Eye (tissue), 1 donor: Measurements from ENCODE around the gene PRKG1.
A peak's percentile ranks its signal among the peaks of the same experiment; 100 is the strongest.
"Not testable (repeated sequence)": the region's sequence is repeated elsewhere in the genome, so short reads cannot be mapped to it uniquely, and the experiment has no call there.

Source experiments
- DNase-seq: peaks from one replicate; pipeline ENCODE4 v3.0.0-alpha.2; 2015

Gene PRKG1

DNA sequence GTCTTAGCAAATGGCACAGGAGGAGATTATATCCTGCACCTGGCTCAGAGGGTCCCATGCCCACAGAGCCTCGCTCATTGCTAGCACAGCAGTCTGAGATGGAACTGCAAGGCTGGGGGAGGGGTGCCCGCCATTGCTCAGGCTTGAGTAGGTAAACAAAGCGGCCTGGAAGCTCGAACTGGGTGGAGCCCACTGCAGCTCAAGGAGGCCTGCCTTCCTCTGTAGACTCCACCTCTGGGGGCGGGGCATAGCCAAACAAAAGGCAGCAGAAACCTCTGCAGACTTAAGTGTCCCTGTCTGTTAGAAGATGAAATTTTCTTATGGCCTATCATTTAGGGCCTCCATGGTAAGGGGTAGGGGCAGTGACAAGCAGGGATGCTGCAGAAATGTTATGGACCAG, 207.1 kb downstream of the PRKG1 start:
- not testable (repeated sequence) for DNase-seq

DNA sequence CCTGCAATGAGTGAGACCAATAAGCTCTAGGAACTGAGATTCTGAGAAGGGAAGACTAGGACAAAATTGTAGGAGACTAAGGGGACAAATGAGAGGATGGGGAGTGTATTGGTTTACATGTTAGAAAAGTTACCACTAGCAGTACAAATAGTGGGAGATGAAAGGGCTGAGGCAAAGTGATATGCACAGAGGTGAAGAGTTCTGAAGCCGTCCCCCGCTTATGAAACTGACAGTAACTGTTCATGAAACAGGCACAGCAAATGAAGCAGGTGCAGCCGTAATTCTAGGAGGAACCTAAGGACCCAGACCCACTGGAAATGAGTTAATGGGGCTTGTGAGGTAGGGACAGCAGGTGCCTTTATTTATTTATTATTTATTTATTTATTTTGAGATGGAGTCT, 211.3 kb downstream of the PRKG1 start:
- DNase-seq: no peak

DNA sequence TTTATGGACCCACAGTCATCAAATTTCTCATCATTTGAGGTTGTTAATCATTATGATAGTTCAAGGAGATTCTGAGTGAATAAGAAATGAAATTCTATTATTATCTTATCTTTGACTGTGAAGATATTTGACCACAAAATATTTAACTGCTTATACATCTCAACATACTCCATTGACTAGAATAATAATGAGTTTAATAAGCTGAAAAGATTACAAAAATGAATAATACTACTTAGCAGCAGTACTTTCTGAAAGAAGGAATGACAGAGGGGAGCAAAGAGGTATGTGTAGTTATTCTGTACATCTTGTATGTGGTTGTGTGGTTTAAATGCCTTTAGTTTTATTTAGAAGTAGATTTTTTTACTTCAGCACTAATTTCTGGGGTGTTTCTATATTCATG, 214.2 kb downstream of the PRKG1 start:
- DNase-seq: no peak

- no peak for DNase-seq
Measured at GRCh38 chr10:51289519-51289918, 215.2 kb downstream of the PRKG1 start.

DNA sequence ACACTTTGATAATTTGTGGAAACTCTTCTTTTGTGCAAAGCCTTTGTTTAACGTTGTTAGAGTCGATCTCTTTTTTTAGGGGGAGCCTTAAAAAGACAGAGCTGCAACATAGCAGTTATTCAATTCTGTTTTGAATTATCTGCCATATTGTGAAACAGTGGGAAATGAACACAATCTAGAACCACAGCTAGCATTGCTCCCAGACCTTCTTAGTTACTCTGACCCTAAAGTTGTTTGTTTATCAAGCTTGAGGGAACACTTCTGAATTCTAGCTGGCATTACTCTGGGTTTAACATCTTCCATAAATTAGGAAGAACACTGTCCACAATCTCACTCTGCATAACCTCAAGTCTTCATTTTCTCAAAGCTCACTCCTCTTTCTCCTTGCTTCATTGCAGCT, 217.7 kb downstream of the PRKG1 start:
- no peak for DNase-seq

GRCh38 chr10:51297438-51297837, 223.2 kb downstream of the PRKG1 start:
- no peak for DNase-seq

DNA sequence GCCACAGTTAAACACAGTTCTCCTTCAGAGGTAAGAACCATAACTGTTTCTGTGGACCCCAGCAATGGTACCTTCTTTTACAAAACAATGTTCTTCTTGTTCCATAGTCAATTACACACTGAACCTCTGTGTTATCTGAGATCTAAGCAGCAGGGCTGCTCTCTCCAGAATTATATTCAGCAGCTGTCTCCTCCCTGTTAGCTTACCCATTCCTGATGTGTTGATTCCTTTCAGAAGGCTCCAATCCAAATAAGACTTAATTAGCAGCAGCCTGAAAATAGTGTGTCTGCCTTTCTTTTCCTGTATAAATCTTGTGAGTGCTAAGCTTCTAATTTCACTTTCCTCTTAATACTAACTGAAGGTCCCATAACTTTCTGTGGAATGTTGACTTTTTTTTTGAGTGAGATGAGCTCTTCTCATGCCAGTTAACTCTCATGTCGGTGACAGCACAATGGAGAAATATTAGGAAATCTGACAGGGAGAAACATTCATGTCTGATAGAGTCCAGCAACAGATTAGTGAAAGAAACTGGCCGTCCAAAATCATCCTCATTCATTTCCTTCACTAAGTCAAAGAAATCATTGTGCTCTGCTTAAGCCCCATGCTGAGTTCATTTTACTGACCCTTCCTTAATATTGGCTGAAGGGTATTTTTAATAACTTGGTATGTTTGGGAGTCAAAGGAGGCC, 226.5 kb downstream of the PRKG1 start:
- peak; percentile 65 for DNase-seq

- peak; percentile 25 for DNase-seq
Measured at GRCh38 chr10:51301644-51302043, 227.4 kb downstream of the PRKG1 start.

- no peak for DNase-seq
Measured at GRCh38 chr10:51302316-51302715, 228.0 kb downstream of the PRKG1 start.

DNA sequence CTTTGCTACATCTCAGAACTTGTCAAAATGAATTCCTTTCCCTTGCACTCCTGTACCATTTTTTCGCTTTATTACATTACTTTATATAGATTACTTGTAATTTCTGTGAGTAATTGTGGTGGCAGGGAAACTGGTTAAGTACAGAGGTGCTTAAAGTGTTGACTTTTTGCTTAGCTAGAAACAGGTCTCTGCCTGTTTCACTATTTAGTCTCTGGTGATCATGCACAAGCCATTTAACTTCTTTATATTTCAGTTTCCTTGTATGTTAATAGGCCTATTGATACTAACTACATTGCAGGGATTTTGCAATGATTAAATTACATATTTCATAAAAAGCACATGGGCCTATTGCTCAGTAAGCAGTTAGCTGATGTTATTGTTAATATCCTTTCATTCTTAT, 233.8 kb downstream of the PRKG1 start:
- DNase-seq: no peak

- no peak for DNase-seq
Measured at GRCh38 chr10:51311228-51311627, 236.9 kb downstream of the PRKG1 start.

GRCh38 chr10:51312817-51313216, 238.5 kb downstream of the PRKG1 start:
- DNase-seq: no peak

DNA sequence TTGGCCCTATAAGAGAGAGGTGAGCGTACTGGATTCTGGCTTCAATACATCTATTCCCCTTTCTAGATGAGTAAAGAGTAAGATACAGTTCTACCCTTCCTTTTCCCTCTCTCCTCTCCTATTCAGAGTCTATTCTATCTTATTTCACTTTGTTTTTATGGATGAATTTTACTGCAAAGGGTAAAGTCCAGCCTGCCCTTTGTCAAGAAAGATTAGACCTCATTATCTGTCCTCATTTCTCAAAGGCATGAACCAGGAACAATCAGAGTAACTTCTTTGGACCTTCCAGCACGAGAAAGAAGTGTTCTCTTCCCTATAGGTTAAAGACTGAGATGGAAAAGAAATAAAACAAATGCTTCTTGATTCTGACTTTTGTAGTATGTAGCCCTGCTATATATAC, 239.0 kb downstream of the PRKG1 start:
- no peak for DNase-seq

- no peak for DNase-seq
Measured at GRCh38 chr10:51313773-51314478, 239.6 kb downstream of the PRKG1 start.

DNA sequence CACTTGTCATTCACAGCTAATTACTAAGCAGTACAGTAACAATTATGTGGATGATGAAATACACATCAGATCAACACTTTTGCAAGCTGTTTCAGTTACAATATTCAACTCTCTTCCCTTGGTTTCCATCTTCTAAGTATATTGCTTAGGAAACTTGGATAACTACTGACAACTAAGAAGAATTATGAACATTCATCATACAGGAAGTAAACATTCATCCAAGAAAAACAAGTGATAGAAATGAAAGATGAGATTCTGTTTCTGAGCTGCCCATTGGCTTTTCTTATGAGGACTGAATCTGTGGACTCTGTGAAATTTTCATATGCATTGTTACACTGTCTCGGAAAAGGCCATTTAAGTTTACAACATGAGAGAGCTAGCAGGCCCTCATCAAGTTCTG, 240.2 kb downstream of the PRKG1 start:
- DNase-seq: no peak

DNA sequence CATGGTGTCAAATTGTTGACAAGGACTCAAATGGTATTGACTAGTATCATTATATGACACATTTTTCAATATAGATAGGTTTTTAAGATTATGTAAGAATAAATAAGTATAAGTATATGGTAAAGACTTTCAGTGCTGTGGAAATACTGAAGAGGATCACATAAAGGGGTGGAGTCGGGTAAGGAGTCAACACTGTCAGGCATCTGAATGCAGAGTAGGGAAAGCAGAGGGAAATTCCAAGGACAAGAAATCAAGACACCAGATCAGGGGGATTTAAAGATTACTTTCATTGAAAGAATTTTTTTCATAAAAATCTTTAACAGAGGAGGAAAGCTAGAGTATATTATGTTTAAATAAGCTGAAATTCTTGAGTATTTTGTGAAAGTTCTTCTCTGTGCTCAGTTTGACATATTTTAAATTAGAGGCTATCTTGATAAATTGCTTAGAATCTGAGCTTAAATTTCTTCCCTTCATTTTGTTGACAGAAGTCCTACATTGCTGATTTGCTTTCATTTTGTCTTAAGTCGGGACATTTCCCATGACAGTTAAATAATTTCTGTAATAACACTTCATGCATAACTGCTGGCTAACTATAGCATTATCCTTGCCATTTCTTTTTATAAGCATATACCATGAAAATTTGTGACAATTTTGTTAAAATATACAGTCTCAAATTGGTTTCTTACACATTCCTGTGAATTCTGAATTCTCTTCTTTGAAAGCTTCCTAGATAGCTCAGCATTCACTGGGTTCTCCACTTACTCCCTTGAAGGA, 244.3 kb downstream of the PRKG1 start:
- DNase-seq: no peak

- no peak for DNase-seq
Measured at GRCh38 chr10:51319173-51319435, 244.8 kb downstream of the PRKG1 start.

- DNase-seq: no peak
Measured at GRCh38 chr10:51321300-51321699, 247.0 kb downstream of the PRKG1 start.

GRCh38 chr10:51321980-51322379, 247.7 kb downstream of the PRKG1 start:
- DNase-seq: peak; percentile 12

DNA sequence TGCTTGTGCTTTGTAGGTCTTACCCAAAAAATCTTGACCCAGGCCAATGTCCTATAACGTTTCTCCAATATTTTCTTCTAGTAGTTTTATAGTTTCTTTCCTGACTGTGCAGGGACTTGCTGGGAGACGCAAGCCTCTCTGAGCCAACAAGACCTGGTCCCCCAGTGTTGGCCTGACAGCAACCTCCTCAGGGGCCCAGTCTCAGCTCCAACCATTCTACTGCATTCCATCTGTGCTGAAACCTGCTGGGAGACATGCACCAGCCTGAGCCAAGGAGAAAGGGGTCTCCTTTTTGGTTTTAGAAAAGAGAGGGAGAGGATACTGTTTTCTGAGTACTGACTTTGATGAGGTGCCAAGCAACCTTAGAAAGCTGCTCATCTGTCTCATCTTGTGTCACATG, 251.4 kb downstream of the PRKG1 start:
- DNase-seq: no peak

GRCh38 chr10:51326174-51326573, 251.9 kb downstream of the PRKG1 start:
- no peak for DNase-seq

DNA sequence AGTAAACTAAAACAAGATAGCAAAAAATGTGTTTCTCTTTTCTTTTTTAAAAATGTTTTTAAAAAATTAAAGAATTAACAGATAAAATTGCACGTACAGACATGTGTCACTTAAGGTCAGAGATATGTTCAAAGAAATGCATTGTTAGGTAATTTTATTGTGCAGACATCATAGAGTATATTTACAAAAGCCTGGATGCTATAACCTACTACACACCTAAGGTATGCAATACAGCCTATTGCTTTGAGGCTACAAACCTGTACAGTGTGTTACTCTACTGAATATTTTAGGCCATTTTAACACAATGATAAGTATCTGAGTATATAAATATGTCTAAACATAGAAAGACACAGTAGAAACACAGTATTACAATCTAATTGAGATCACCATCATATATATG, 253.1 kb downstream of the PRKG1 start:
- DNase-seq: no peak

DNA sequence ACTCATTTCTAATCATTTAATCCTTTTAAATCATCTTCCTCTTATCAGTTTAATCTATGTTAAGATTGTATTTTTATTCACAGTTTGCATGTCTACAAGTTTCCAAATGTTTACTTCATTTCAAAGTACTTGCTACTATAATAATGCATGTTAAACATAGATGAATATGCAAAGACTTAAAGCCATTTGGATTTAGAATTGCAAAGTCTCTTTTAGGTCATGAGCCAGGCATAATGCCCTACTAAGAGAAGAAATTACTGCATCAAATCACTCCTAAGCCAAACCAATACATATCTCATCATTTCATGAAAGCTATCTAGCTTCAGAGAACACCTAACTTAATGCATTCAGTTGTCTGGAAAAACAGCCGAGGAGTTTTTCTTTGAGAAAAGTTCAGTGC, 266.1 kb downstream of the PRKG1 start:
- DNase-seq: no peak
